ENCODE measurements around the gene CLCN4.

Gene CLCN4

DNA sequence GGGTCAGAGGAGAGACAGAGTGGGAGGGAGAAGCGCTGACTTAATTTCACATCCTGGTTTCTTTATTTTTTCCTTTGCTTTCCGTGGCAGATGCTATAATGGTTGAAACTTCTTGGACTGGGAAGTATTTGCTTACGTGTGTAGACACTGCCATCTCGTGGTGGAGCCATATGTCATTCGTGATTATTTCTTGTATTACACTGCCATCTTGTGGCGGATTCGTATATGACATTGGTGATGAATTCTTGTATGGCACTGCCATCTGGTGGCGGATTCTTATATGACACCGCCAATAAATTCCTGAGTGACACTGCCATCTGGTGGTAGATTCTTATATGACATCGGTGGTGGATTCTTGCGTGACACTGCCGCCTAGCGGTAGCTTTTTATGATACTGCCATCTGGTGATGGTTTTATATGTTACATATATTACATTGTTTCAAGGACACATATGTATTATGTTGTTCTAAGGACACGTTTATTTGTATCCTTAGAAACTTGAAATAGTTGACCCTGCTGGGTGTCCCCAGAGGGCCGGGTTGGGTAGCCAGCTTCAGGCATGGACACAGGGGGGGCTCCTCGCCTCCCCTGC, 37.3 kb upstream of the CLCN4 start:
- peak; percentile 52 for DNase-seq (ENCODE audit: low spot score)
- TF ChIP-seq, protein P1, sequence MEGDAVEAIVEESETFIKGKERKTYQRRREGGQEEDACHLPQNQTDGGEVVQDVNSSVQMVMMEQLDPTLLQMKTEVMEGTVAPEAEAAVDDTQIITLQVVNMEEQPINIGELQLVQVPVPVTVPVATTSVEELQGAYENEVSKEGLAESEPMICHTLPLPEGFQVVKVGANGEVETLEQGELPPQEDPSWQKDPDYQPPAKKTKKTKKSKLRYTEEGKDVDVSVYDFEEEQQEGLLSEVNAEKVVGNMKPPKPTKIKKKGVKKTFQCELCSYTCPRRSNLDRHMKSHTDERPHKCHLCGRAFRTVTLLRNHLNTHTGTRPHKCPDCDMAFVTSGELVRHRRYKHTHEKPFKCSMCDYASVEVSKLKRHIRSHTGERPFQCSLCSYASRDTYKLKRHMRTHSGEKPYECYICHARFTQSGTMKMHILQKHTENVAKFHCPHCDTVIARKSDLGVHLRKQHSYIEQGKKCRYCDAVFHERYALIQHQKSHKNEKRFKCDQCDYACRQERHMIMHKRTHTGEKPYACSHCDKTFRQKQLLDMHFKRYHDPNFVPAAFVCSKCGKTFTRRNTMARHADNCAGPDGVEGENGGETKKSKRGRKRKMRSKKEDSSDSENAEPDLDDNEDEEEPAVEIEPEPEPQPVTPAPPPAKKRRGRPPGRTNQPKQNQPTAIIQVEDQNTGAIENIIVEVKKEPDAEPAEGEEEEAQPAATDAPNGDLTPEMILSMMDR (IDR thresholded peaks at IDR 0.05; ENCODE audit: borderline replicate concordance, control extremely low read depth, extremely low read depth, insufficient read depth, missing control alignments), result peak; percentile 96
- in situ Hi-C loops (cut with MboI; ENCODE audit: low sequenced_read_pairs, unreplicated experiment), result loop anchor here (5.0 kb wide), 1 partner anchor 122 kb away; no protein-coding TSS in a partner anchor

GRCh38 chrX:10120331-10120730, 36.4 kb upstream of the CLCN4 start:
- in situ Hi-C loops (cut with MboI; ENCODE audit: low sequenced_read_pairs, unreplicated experiment), result no loop called here
- no peak for DNase-seq (ENCODE audit: low spot score)
- TF ChIP-seq, protein P1 (IDR thresholded peaks at IDR 0.05; ENCODE audit: borderline replicate concordance, control extremely low read depth, extremely low read depth, insufficient read depth, missing control alignments), result no peak

- no peak for DNase-seq (ENCODE audit: low spot score)
- TF ChIP-seq, protein P1 (IDR thresholded peaks at IDR 0.05; ENCODE audit: borderline replicate concordance, control extremely low read depth, extremely low read depth, insufficient read depth, missing control alignments), result no peak
- in situ Hi-C loops (cut with MboI; ENCODE audit: low sequenced_read_pairs, unreplicated experiment), result no loop called here
Observed at GRCh38 chrX:10120828-10121227, 35.9 kb upstream of the CLCN4 start.

DNA sequence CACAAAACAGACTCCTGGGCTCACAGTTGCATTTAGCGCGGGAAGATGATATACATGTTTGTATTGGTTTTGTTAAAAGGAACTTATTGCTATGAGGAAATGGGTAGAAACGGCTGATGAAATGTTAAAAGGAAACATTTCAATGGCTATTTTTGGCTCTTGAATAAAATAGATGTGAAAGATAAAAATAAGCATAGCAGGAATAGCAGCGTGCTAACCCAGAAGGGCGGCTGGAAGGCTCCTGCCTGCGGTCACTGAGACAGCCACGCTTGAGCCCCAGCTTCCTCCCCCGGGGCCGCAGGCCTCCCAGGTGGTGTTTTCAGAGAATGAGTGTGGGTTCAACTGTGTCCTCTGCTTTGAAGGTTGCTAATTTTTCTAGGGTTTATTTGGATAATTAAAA, 35.0 kb upstream of the CLCN4 start:
- TF ChIP-seq, protein P1 (IDR thresholded peaks at IDR 0.05; ENCODE audit: borderline replicate concordance, control extremely low read depth, extremely low read depth, insufficient read depth, missing control alignments), result no peak
- peak; percentile 69 for DNase-seq (ENCODE audit: low spot score)
- in situ Hi-C loops (cut with MboI; ENCODE audit: low sequenced_read_pairs, unreplicated experiment), result no loop called here

GRCh38 chrX:10124506-10125247, 32.1 kb upstream of the CLCN4 start:
- no peak for DNase-seq (ENCODE audit: low spot score)
- TF ChIP-seq, protein P1 (IDR thresholded peaks at IDR 0.05; ENCODE audit: borderline replicate concordance, control extremely low read depth, extremely low read depth, insufficient read depth, missing control alignments), result no peak
- in situ Hi-C loops (cut with MboI; ENCODE audit: low sequenced_read_pairs, unreplicated experiment), result no loop called here

DNA sequence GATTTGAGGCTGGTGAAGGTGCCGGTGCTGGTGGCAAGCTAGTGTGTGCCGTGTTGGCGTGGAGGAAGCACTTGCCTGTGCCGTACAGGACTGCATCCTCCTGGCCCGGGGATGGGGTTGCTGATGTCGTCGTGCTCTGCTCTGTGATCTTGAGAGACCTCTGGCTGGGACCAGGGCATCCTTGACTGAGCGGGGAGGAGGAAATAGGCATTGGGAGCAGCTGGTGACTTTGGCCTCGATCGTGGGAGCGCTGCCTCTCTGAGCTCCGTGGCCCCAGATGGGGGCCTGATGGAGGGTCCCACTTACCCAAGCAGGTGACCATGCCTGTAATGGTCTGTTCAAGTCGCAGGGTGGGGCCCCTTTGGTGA, 31.5 kb upstream of the CLCN4 start:
- in situ Hi-C loops (cut with MboI; ENCODE audit: low sequenced_read_pairs, unreplicated experiment), result no loop called here
- no peak for DNase-seq (ENCODE audit: low spot score)
- TF ChIP-seq, protein P1 (IDR thresholded peaks at IDR 0.05; ENCODE audit: borderline replicate concordance, control extremely low read depth, extremely low read depth, insufficient read depth, missing control alignments), result no peak
